Endothelial cell of hepatic sinusoid (primary cell): ENCODE results near the gene PFDN4.

Source experiments
- in situ Hi-C: cut with HindIII; loops from 2 replicates; pipeline ENCODE4 v1.10.0; 2017; ENCODE audit warnings: low sequenced_read_pairs

The PFDN4 gene

GRCh38 chr20:54207743-54208547 lies at the start of gene PFDN4:
Gene PFDN4 (plus strand): TSS chr20:54208087. CDS start chr20:54208101, 14 bp downstream.
- in situ Hi-C loops = no loop called here

- in situ Hi-C loops = no loop called here
Measured at GRCh38 chr20:54158226-54158625, 49.7 kb upstream of the PFDN4 start.

- in situ Hi-C loops = no loop called here
Measured at GRCh38 chr20:54158856-54159418, 49.0 kb upstream of the PFDN4 start.

GRCh38 chr20:54160065-54161007 lies 47.6 kb upstream of the PFDN4 start:
- in situ Hi-C loops = no loop called here

GRCh38 chr20:54161008-54161820 lies 46.7 kb upstream of the PFDN4 start:
- in situ Hi-C loops = no loop called here

- in situ Hi-C loops = no loop called here
Measured at GRCh38 chr20:54161821-54162149, 46.1 kb upstream of the PFDN4 start.

GRCh38 chr20:54162378-54163009 lies 45.4 kb upstream of the PFDN4 start:
- in situ Hi-C loops = no loop called here

GRCh38 chr20:54163402-54163801 lies 44.5 kb upstream of the PFDN4 start:
- in situ Hi-C loops = no loop called here

- in situ Hi-C loops = no loop called here
Measured at GRCh38 chr20:54165014-54165413, 42.9 kb upstream of the PFDN4 start.

- in situ Hi-C loops = no loop called here
Measured at GRCh38 chr20:54165803-54166202, 42.1 kb upstream of the PFDN4 start.

GRCh38 chr20:54166987-54167662 lies 40.8 kb upstream of the PFDN4 start:
- in situ Hi-C loops = no loop called here

GRCh38 chr20:54167909-54168872 lies 39.7 kb upstream of the PFDN4 start:
- in situ Hi-C loops = no loop called here

GRCh38 chr20:54168961-54169862 lies 38.7 kb upstream of the PFDN4 start:
- in situ Hi-C loops = no loop called here

- in situ Hi-C loops = no loop called here
Measured at GRCh38 chr20:54170026-54170471, 37.8 kb upstream of the PFDN4 start.

- in situ Hi-C loops = no loop called here
Measured at GRCh38 chr20:54170963-54171362, 36.9 kb upstream of the PFDN4 start.

- in situ Hi-C loops = no loop called here
Measured at GRCh38 chr20:54172532-54172855, 35.4 kb upstream of the PFDN4 start.

GRCh38 chr20:54172856-54173652 lies 34.8 kb upstream of the PFDN4 start:
- in situ Hi-C loops = no loop called here
